Lower leg skin (tissue), 4 donors: Measurements from ENCODE around the gene SYCP2. TPM values are rescaled to one million over a fixed set of nuclear protein-coding genes. Genes with fewer than 3 reads are reported as not detected.

Experiments
- DNase-seq, 2 donors: peaks; one replicate each; pipeline ENCODE4 v3.0.0-alpha.2; 2019; ENCODE audit warnings: low spot score in 2 of 2
- H3K4me3 ChIP-seq: fragments of 200-600 bp; sonication (generic); 2 replicates; pipeline ENCODE4 v1.5.1; 2017; ENCODE audit warnings: mild to moderate bottlenecking, low read depth; ENCODE audit not compliant: poor library complexity, severe bottlenecking
- CTCF ChIP-seq, 3 donors: fragments of 450-650 bp; IDR thresholded peaks; one replicate each; pipeline ENCODE4 v1.5.1; 2016; ENCODE audit warnings: antibody characterized with exemption in 3 of 3, mild to moderate bottlenecking in 3 of 3, moderate library complexity in 2 of 3
- POLR2A ChIP-seq, 2 donors: fragments of 450-650 bp; IDR thresholded peaks; one replicate each; pipeline ENCODE4 v1.6.1; 2016 to 2017; ENCODE audit warnings: antibody characterized with exemption in 2 of 2, mild to moderate bottlenecking in 1 of 2, moderate library complexity in 1 of 2
- WGBS, 2 donors: methylation state at CpG; one replicate each; pipeline ENCODE4 v1.1.5; 2018; 5-methylcytosine and 5-hydroxymethylcytosine counted together
- intact Hi-C: fragments of 100-400 bp; cut with DNase I; formaldehyde crosslinking; loops from one replicate; pipeline ENCODE4 v1.15.0; 2023; ENCODE audit warnings: low total_unique reads
- total RNA-seq, 4 donors: library from RNA; depleted of rRNA; stranded (reverse); fragments of >200 nt; gene quantifications; one replicate each; pipeline ENCODE4 v1.1.0, GENCODE V29; 2016

The SYCP2 gene
- total RNA-seq, 4 donors from 2014 or later = 1.9 to 12.9 (median 2.4) TPM

DNA sequence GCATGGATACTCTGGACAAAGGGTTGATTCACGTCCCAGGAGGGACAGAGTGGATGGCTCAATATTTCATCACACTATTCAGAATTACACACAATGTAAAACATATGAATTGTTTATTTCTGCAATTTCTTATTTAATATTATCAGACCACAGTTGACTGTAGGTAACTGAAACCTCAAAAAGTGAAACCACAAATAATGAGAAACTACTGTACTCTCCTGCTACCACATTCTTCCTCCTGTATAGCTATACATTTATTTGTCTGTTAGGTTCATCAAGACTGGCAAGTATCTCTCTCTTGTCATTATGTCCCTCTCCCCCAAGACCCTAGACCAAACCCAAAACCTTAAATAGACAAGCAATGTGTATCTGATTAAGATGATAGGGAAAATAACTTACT is 60.0 kb downstream of the SYCP2 start:
- intact Hi-C loops = no loop called here
- TF ChIP-seq CTCF (IDR thresholded peaks at IDR 0.05) = no peak
- no peak for TF ChIP-seq POLR2A (IDR thresholded peaks at IDR 0.05)
- DNase-seq = no peak
- no peak overlapping the region for H3K4me3 ChIP-seq
- 84 to 93% methylated on average over 1 of the region's 1 CpG for WGBS, 2 donors

DNA sequence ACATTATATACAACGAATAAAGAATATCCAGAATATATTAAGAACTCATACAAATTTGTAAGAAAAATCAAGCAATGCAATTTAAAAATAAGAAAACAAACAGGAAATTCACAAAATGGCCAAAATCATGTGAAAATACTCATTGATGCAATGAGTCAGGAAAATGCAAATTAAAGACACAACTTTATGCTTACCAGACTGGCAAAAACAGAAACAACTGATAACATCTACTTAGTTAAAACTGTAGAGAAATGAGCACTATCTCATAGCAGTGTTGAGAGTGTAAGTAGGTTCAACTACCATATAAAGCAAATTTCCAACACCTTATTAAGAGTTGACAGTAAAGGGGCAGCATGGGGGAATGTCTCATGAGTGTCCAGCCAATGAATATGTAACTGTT is 62.3 kb downstream of the SYCP2 start:
- intact Hi-C loops = no loop called here
- H3K4me3 ChIP-seq = no peak overlapping the region
- DNase-seq = no peak
- 91 to 93% methylated on average over 1 of the region's 1 CpG for WGBS, 2 donors
- TF ChIP-seq POLR2A (IDR thresholded peaks at IDR 0.05) (no peak), CTCF (IDR thresholded peaks at IDR 0.05) (no peak)

GRCh38 chr20:59866338-59866737 is 67.1 kb downstream of the SYCP2 start:
- no peak overlapping the region for H3K4me3 ChIP-seq
- TF ChIP-seq POLR2A (IDR thresholded peaks at IDR 0.05) = no peak
- no peak for TF ChIP-seq CTCF (IDR thresholded peaks at IDR 0.05)
- no peak for DNase-seq
- WGBS, 2 donors = 57 to 76% methylated on average over 3 of the region's 3 CpGs
- intact Hi-C loops = no loop called here

- WGBS, 2 donors = 94 to 100% methylated on average over 1 of the region's 1 CpG
- TF ChIP-seq CTCF (IDR thresholded peaks at IDR 0.05) = no peak
- TF ChIP-seq POLR2A (IDR thresholded peaks at IDR 0.05) = no peak
- intact Hi-C loops = no loop called here
- no peak overlapping the region for H3K4me3 ChIP-seq
- no peak for DNase-seq
These were observed 68.7 kb downstream of the SYCP2 start for GRCh38 chr20:59864726-59865125.

GRCh38 chr20:59863058-59863457 is 70.4 kb downstream of the SYCP2 start:
- DNase-seq = no peak
- TF ChIP-seq POLR2A (IDR thresholded peaks at IDR 0.05) = no peak
- TF ChIP-seq CTCF (IDR thresholded peaks at IDR 0.05) = no peak
- WGBS, 2 donors = 93 to 94% methylated on average over 3 of the region's 3 CpGs
- H3K4me3 ChIP-seq = no peak overlapping the region
- intact Hi-C loops = no loop called here

GRCh38 chr20:59861401-59861800 is 72.0 kb downstream of the SYCP2 start:
- WGBS, 2 donors = 76 to 81% methylated on average over 4 of the region's 4 CpGs
- no peak overlapping the region for H3K4me3 ChIP-seq
- no peak for DNase-seq
- TF ChIP-seq CTCF (IDR thresholded peaks at IDR 0.05) = no peak
- intact Hi-C loops = no loop called here
